GM23338 (cell line): ENCODE measurements around the gene REEP1. TPM values are rescaled to one million over a fixed set of nuclear protein-coding genes. Genes with fewer than 3 reads are reported as not detected.
A peak's percentile ranks its signal among the peaks of the same experiment; 100 is the strongest.

Source experiments
- ATAC-seq: fragments of 200-7000 bp; cut with Tn5 transposase; 3 replicates; pipeline ENCODE4 v1.9.1; 2020
- DNase-seq: peaks from one replicate; pipeline ENCODE4 v3.0.0-alpha.2; 2015; ENCODE audit warnings: low spot score
- H2AFZ ChIP-seq: fragments of 200-600 bp; sonication (generic); 2 replicates; pipeline ENCODE4 v1.8.0; 2016; ENCODE audit warnings: antibody characterized with exemption, mild to moderate bottlenecking, moderate library complexity
- H3F3A ChIP-seq: fragments of 200-600 bp; sonication (generic); replicated peaks from 2 replicates; pipeline ENCODE4 v1.8.0; 2017; ENCODE audit warnings: antibody characterized with exemption, mixed run types, low read depth
- H3K27ac ChIP-seq: fragments of 200-600 bp; sonication (generic); 2 replicates; pipeline ENCODE4 v1.6.1; 2016; ENCODE audit warnings: low read depth
- H3K27me3 ChIP-seq: fragments of 200-600 bp; sonication (generic); 2 replicates; pipeline ENCODE4 v1.8.0; 2016; ENCODE audit warnings: mild to moderate bottlenecking, mixed run types, moderate library complexity; ENCODE audit not compliant: insufficient read depth
- H3K36me3 ChIP-seq: fragments of 200-600 bp; sonication (generic); 2 replicates; pipeline ENCODE4 v1.8.0; 2016; ENCODE audit warnings: mild to moderate bottlenecking; ENCODE audit not compliant: insufficient read depth
- H3K4me1 ChIP-seq: fragments of 200-600 bp; sonication (generic); 2 replicates; pipeline ENCODE4 v1.8.0; 2016; ENCODE audit warnings: mild to moderate bottlenecking, moderate library complexity; ENCODE audit not compliant: insufficient read depth
- H3K4me2 ChIP-seq: fragments of 200-600 bp; sonication (generic); 2 replicates; pipeline ENCODE4 v1.7.1; 2017; ENCODE audit warnings: mixed run types
- H3K4me3 ChIP-seq: fragments of 200-600 bp; sonication (generic); 2 replicates; pipeline ENCODE4 v1.6.1; 2016; ENCODE audit warnings: mixed run types
- H3K79me2 ChIP-seq: fragments of 200-600 bp; sonication (generic); replicated peaks from 2 replicates; pipeline ENCODE4 v1.8.0; 2017; ENCODE audit warnings: mild to moderate bottlenecking; ENCODE audit not compliant: insufficient read depth
- H3K9me2 ChIP-seq: fragments of 200-600 bp; sonication (generic); 2 replicates; pipeline ENCODE4 v1.8.0; 2017; ENCODE audit not compliant: insufficient read depth
- H4K20me1 ChIP-seq: fragments of 200-600 bp; sonication (generic); replicated peaks from 2 replicates; pipeline ENCODE4 v1.8.0; 2017; ENCODE audit warnings: mild to moderate bottlenecking; ENCODE audit not compliant: insufficient read depth
- H3K27ac Mint-ChIP-seq: 2 replicates; pipeline ENCODE4 v1.8.0; 2020; ENCODE audit warnings: inconsistent platforms, mild to moderate bottlenecking, moderate library complexity, mixed read lengths
- H3K27me3 Mint-ChIP-seq: 3 replicates; pipeline ENCODE4 v1.8.0; 2022; ENCODE audit warnings: low read depth, mild to moderate bottlenecking, moderate library complexity, mixed read lengths, inconsistent platforms; ENCODE audit not compliant: insufficient read depth, poor library complexity
- H3K36me3 Mint-ChIP-seq: 3 replicates; pipeline ENCODE4 v1.8.0; 2021; ENCODE audit warnings: low read depth, mild to moderate bottlenecking, inconsistent platforms, moderate library complexity, mixed read lengths
- H3K4me1 Mint-ChIP-seq: 3 replicates; pipeline ENCODE4 v1.8.0; 2020; ENCODE audit warnings: mild to moderate bottlenecking, inconsistent platforms, mixed read lengths
- H3K4me3 Mint-ChIP-seq: 3 replicates; pipeline ENCODE4 v1.8.0; 2021; ENCODE audit warnings: moderate library complexity, mild to moderate bottlenecking, inconsistent platforms, mixed read lengths
- H3K9me3 Mint-ChIP-seq: 3 replicates; pipeline ENCODE4 v1.8.0; 2020; ENCODE audit warnings: moderate library complexity, mild to moderate bottlenecking, inconsistent platforms, mixed read lengths
- EZH2 ChIP-seq: fragments of 200-600 bp; sonication (generic); IDR thresholded peaks from one replicate; pipeline ENCODE4 v1.8.0; 2017; ENCODE audit warnings: antibody characterized with exemption, mild to moderate bottlenecking, low read depth; ENCODE audit not compliant: unreplicated experiment
- EZH2phosphoT487 ChIP-seq: fragments of 200-600 bp; sonication (generic); IDR thresholded peaks from one replicate; pipeline ENCODE4 v1.8.1; 2018; ENCODE audit warnings: antibody characterized with exemption; ENCODE audit not compliant: unreplicated experiment
- JUNB ChIP-seq: IDR thresholded peaks from one replicate; pipeline ENCODE4 v1.6.1; 2016; ENCODE audit warnings: antibody characterized with exemption; ENCODE audit not compliant: unreplicated experiment
- POLR2AphosphoS5 ChIP-seq: IDR thresholded peaks from 2 replicates; pipeline ENCODE4 v1.6.1; 2016; ENCODE audit warnings: antibody characterized with exemption, low read depth
- ZNF331 ChIP-seq: fragments of 250-450 bp; sonication (Bioruptor Pico); IDR thresholded peaks from 2 replicates; pipeline ENCODE4 v1.5.0; 2020; ENCODE audit warnings: low read depth, mild to moderate bottlenecking, moderate library complexity
- polyA plus RNA-seq: library from polyadenylated mRNA; unstranded; fragments of >200 nt; fragmentation: Nextera tagmentation; extraction: Ambion mirVana; gene quantifications from 2 replicates; pipeline ENCODE4 v1.2.1, GENCODE V29; 2016
- total RNA-seq: library from RNA; depleted of rRNA; stranded (reverse); fragments of >200 nt; shearing (Covaris generic); gene quantifications from 2 replicates; pipeline ENCODE4 v1.2.3, GENCODE V29; 2014
- TF ChIP-seq, protein P1 (sequence below): fragments of 250-450 bp; sonication (Bioruptor Pico); IDR thresholded peaks from 2 replicates; pipeline ENCODE4 v1.5.0; 2020; ENCODE audit warnings: mild to moderate bottlenecking, moderate library complexity
- TF ChIP-seq, protein P2 (sequence below): IDR thresholded peaks from one replicate; pipeline ENCODE4 v1.6.1; 2018; ENCODE audit warnings: antibody characterized with exemption; ENCODE audit not compliant: unreplicated experiment

Gene REEP1
- total and polyA plus RNA-seq, 2 experiments from 2014 or later = 1.6 to 1.8 TPM

DNA sequence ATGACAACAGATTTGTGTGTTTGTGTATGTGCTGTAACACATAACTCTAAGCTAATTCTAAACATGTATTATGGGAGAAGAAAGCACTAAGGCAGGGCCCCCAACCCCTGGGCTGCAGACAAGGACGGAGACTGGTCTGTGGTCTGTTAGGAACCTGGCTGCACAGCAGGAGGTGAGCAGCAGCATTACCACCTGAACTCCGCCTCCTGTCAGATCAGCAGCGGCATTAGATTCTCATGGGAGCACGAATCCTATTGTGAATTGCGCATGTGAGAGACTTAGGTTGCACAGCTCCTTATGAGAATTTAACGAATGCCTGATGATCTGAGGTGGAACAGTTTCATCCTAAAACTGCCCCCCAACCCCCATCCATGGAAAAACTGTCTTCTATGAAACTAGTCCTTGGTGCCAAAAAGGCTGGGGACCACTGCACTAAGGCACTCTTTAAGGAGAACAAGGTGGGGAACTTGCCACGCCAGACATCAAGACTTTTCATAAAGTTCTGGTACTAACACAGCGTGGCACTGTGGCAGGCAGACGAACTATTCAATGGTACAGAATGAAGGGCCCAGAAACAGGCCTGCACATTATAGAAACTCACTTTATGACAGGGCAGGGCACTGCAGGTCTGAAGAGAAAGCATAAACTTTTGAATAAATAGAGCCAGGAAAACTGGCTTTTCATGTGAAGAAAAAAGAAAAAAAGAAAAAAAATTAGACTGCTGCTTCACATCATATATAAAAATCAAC is 14.0 kb downstream of the REEP1 start:
- no peaks in the 10 kb centered on the region for H3K36me3 Mint-ChIP-seq

DNA sequence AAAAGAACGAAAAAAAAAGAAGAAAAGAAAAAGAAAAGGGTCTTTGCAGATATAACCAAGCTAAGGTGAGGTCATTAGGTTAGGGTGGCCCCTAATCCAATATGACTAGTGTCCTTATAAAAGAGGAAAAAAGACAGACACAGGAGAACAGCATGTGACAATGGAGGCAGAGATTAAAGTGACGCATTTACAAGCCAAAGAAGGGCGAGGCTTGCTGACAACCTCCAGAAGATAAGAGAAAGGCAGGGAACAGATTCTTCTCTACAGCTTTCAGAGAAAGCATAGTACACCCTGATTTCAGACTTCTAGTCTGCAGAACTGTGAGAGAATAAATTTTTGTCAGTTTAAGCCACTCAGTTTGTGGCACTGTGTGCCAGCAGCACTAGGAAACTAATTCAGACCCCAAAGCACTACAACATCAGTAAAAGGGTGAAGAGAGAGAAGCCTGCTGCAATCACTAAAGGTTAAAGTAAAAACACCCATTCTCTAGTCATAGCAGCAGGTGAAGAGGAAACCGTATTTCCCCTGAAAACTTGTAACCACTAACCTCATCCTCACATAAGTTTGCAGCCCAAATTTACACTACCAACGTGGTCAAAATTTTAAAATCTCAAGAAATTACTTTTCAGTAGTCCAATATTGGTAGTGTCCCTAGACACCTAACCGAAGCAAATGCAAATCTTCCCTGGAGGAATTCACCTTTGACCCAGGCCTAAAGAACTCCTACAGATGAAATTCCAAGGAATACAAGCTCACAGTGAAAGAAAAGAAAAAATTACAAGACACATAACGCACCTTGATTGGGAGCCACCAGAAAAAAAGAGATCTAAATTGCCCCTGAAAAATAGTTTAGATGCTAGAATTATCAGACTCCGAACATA is 17.5 kb downstream of the REEP1 start:
- H3K27me3 ChIP-seq = no peaks in the 10 kb centered on the region
- peaks cover 8% of the 10 kb centered on the region for H3K4me1 ChIP-seq
- H3K4me2 ChIP-seq = no peak overlapping the region
- H3K27me3 Mint-ChIP-seq = no peaks in the 10 kb centered on the region
- H3K27ac ChIP-seq = no peak overlapping the region
- no peaks in the 10 kb centered on the region for H3K36me3 ChIP-seq
- H3K9me2 ChIP-seq = peaks cover 3% of the 10 kb centered on the region; the same call in 1 of the 2 replicates
- H3K79me2 ChIP-seq = no peaks in the 10 kb centered on the region
- no peaks in the 10 kb centered on the region for H3F3A ChIP-seq
- H2AFZ ChIP-seq = no peak overlapping the region
- H3K4me3 Mint-ChIP-seq = no peak overlapping the region
- peaks cover 13% of the 10 kb centered on the region for H3K4me1 Mint-ChIP-seq
- no peak for ATAC-seq
- H3K9me3 Mint-ChIP-seq = no peaks in the 10 kb centered on the region
- no peaks in the 10 kb centered on the region for H4K20me1 ChIP-seq
- DNase-seq = no peak
- no peak overlapping the region for H3K27ac Mint-ChIP-seq
- H3K4me3 ChIP-seq = no peak overlapping the region
- H3K36me3 Mint-ChIP-seq = no peaks in the 10 kb centered on the region
- no peak for TF ChIP-seq ZNF331
- TF ChIP-seq, protein P1, sequence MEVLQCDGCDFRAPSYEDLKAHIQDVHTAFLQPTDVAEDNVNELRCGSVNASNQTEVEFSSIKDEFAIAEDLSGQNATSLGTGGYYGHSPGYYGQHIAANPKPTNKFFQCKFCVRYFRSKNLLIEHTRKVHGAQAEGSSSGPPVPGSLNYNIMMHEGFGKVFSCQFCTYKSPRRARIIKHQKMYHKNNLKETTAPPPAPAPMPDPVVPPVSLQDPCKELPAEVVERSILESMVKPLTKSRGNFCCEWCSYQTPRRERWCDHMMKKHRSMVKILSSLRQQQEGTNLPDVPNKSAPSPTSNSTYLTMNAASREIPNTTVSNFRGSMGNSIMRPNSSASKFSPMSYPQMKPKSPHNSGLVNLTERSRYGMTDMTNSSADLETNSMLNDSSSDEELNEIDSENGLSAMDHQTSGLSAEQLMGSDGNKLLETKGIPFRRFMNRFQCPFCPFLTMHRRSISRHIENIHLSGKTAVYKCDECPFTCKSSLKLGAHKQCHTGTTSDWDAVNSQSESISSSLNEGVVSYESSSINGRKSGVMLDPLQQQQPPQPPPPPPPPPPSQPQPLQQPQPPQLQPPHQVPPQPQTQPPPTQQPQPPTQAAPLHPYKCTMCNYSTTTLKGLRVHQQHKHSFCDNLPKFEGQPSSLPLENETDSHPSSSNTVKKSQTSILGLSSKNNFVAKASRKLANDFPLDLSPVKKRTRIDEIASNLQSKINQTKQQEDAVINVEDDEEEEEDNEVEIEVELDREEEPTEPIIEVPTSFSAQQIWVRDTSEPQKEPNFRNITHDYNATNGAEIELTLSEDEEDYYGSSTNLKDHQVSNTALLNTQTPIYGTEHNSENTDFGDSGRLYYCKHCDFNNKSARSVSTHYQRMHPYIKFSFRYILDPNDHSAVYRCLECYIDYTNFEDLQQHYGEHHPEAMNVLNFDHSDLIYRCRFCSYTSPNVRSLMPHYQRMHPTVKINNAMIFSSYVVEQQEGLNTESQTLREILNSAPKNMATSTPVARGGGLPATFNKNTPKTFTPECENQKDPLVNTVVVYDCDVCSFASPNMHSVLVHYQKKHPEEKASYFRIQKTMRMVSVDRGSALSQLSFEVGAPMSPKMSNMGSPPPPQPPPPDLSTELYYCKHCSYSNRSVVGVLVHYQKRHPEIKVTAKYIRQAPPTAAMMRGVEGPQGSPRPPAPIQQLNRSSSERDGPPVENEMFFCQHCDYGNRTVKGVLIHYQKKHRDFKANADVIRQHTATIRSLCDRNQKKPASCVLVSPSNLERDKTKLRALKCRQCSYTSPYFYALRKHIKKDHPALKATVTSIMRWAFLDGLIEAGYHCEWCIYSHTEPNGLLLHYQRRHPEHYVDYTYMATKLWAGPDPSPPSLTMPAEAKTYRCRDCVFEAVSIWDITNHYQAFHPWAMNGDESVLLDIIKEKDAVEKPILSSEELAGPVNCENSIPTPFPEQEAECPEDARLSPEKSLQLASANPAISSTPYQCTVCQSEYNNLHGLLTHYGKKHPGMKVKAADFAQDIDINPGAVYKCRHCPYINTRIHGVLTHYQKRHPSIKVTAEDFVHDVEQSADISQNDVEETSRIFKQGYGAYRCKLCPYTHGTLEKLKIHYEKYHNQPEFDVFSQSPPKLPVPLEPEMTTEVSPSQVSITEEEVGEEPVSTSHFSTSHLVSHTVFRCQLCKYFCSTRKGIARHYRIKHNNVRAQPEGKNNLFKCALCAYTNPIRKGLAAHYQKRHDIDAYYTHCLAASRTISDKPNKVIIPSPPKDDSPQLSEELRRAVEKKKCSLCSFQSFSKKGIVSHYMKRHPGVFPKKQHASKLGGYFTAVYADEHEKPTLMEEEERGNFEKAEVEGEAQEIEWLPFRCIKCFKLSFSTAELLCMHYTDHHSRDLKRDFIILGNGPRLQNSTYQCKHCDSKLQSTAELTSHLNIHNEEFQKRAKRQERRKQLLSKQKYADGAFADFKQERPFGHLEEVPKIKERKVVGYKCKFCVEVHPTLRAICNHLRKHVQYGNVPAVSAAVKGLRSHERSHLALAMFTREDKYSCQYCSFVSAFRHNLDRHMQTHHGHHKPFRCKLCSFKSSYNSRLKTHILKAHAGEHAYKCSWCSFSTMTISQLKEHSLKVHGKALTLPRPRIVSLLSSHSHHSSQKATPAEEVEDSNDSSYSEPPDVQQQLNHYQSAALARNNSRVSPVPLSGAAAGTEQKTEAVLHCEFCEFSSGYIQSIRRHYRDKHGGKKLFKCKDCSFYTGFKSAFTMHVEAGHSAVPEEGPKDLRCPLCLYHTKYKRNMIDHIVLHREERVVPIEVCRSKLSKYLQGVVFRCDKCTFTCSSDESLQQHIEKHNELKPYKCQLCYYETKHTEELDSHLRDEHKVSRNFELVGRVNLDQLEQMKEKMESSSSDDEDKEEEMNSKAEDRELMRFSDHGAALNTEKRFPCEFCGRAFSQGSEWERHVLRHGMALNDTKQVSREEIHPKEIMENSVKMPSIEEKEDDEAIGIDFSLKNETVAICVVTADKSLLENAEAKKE (CRISPR knock-in tag) = no peak

More for the DNA sequence above, 14.0 kb downstream of the REEP1 start:
- Histone ChIP-seq H2AFZ (no peak overlapping the region), H3K79me2 (no peaks in the 10 kb centered on the region), H3K27ac (no peak overlapping the region), H3F3A (no peaks in the 10 kb centered on the region), H3K27me3 (no peaks in the 10 kb centered on the region), H3K4me2 (no peak overlapping the region; the same call in 1 of the 2 replicates), H3K4me3 (no peak overlapping the region), H3K9me2 (peaks cover 3% of the 10 kb centered on the region; the same call in 1 of the 2 replicates), H4K20me1 (no peaks in the 10 kb centered on the region), H3K36me3 (no peaks in the 10 kb centered on the region), H3K4me1 (peaks cover 8% of the 10 kb centered on the region)
- H3K4me3 Mint-ChIP-seq = no peak overlapping the region
- H3K27ac Mint-ChIP-seq = no peak overlapping the region
- TF ChIP-seq JUNB = no peak
- TF ChIP-seq, protein P2, sequence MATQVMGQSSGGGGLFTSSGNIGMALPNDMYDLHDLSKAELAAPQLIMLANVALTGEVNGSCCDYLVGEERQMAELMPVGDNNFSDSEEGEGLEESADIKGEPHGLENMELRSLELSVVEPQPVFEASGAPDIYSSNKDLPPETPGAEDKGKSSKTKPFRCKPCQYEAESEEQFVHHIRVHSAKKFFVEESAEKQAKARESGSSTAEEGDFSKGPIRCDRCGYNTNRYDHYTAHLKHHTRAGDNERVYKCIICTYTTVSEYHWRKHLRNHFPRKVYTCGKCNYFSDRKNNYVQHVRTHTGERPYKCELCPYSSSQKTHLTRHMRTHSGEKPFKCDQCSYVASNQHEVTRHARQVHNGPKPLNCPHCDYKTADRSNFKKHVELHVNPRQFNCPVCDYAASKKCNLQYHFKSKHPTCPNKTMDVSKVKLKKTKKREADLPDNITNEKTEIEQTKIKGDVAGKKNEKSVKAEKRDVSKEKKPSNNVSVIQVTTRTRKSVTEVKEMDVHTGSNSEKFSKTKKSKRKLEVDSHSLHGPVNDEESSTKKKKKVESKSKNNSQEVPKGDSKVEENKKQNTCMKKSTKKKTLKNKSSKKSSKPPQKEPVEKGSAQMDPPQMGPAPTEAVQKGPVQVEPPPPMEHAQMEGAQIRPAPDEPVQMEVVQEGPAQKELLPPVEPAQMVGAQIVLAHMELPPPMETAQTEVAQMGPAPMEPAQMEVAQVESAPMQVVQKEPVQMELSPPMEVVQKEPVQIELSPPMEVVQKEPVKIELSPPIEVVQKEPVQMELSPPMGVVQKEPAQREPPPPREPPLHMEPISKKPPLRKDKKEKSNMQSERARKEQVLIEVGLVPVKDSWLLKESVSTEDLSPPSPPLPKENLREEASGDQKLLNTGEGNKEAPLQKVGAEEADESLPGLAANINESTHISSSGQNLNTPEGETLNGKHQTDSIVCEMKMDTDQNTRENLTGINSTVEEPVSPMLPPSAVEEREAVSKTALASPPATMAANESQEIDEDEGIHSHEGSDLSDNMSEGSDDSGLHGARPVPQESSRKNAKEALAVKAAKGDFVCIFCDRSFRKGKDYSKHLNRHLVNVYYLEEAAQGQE = no peak
- TF ChIP-seq POLR2AphosphoS5 = no peak
- TF ChIP-seq EZH2phosphoT487 = no peak
- TF ChIP-seq EZH2 = no peak
- H3K9me3 Mint-ChIP-seq = 0 out of 3 replicates have a peak, but pooled peaks cover 2% of the 10 kb centered on the region
- peaks cover 13% of the 10 kb centered on the region for H3K4me1 Mint-ChIP-seq
- peaks cover 3% of the 10 kb centered on the region for H3K27me3 Mint-ChIP-seq
- peak; percentile 40 for DNase-seq
- peak; percentile 86 for ATAC-seq
